Endodermal cell (in vitro differentiated cells): ENCODE data around the gene PRRT1B. TPM values are rescaled to one million over a fixed set of nuclear protein-coding genes. Genes with fewer than 3 reads are reported as not detected.

Experiments used
- DNase-seq: peaks from one replicate; pipeline ENCODE4 v3.0.0-alpha.2; 2017
- H3K27ac ChIP-seq: 2 replicates; pipeline ENCODE4 v1.5.1; 2013; ENCODE audit warnings: mild to moderate bottlenecking, low read depth, low read length, moderate library complexity
- H3K27me3 ChIP-seq: 2 replicates; pipeline ENCODE4 v1.6.1; 2013; ENCODE audit warnings: mild to moderate bottlenecking, low read length, moderate library complexity; ENCODE audit not compliant: insufficient read depth, control insufficient read depth, poor library complexity, severe bottlenecking
- H3K36me3 ChIP-seq: 2 replicates; pipeline ENCODE4 v1.7.0; 2013; ENCODE audit warnings: mild to moderate bottlenecking, low read length, moderate library complexity; ENCODE audit not compliant: control insufficient read depth, insufficient read depth
- H3K4me1 ChIP-seq: one replicate; pipeline ENCODE4 v1.7.0; 2013; ENCODE audit warnings: low read length; ENCODE audit not compliant: control insufficient read depth, insufficient read depth
- H3K4me3 ChIP-seq: 2 replicates; pipeline ENCODE4 v1.5.1; 2013; ENCODE audit warnings: mild to moderate bottlenecking, low read length, moderate library complexity
- H3K9ac ChIP-seq: 2 replicates; pipeline ENCODE4 v1.6.1; 2013; ENCODE audit warnings: mild to moderate bottlenecking, low read length, moderate library complexity; ENCODE audit not compliant: poor library complexity, severe bottlenecking; ENCODE audit errors: extremely low read depth
- H3K9me3 ChIP-seq: 2 replicates; pipeline ENCODE4 v1.6.1; 2013; ENCODE audit warnings: mild to moderate bottlenecking, low read length, moderate library complexity; ENCODE audit not compliant: control insufficient read depth
- H3K27ac Mint-ChIP-seq: 2 replicates; pipeline ENCODE4 v1.8.0; 2020; ENCODE audit warnings: mixed read lengths
- H3K27me3 Mint-ChIP-seq: 2 replicates; pipeline ENCODE4 v1.8.0; 2021; ENCODE audit warnings: mild to moderate bottlenecking, mixed read lengths; ENCODE audit not compliant: insufficient read depth
- H3K36me3 Mint-ChIP-seq: 2 replicates; pipeline ENCODE4 v1.8.0; 2020; ENCODE audit warnings: low read depth, mixed read lengths
- H3K4me1 Mint-ChIP-seq: 2 replicates; pipeline ENCODE4 v1.8.0; 2020; ENCODE audit warnings: mixed read lengths
- H3K4me3 Mint-ChIP-seq: 2 replicates; pipeline ENCODE4 v1.8.0; 2020; ENCODE audit warnings: mild to moderate bottlenecking, moderate library complexity, mixed read lengths
- H3K9me3 Mint-ChIP-seq: 2 replicates; pipeline ENCODE4 v1.8.0; 2020; ENCODE audit warnings: mild to moderate bottlenecking, mixed read lengths
- CTCF ChIP-seq: fragments of 200-600 bp; sonication (generic); conservative IDR thresholded peaks from 2 replicates; pipeline ENCODE4 v1.5.0; 2021; ENCODE audit warnings: antibody characterized with exemption, mild to moderate bottlenecking
- WGBS, 2 experiments: methylation state at CpG; one replicate each; pipeline versions ENCODE4 v1.1.5 to v1.1.7; 2013; ENCODE audit warnings: missing lambda C conversion rate in 2 of 2, mixed read lengths in 1 of 2; ENCODE audit not compliant: insufficient coverage in 1 of 2, insufficient read length in 1 of 2; 5-methylcytosine and 5-hydroxymethylcytosine counted together
- total RNA-seq, 2 donors: library from RNA; stranded (reverse); fragmentation: NEBNext Ultra II Directional in 1 of 2; extraction: Animal tissue kit (Norgen Biotek cat#: 25700) in 1 of 2; gene quantifications; 2 replicates in 1 of 2; 3 replicates in 1 of 2; pipeline ENCODE4 v1.2.1, GENCODE V29; 2021

PRRT1B gene
- total RNA-seq, 2 donors from 2014 or later, result 42.9 to 71.4 TPM

- TF ChIP-seq CTCF, result no peak
- peaks cover 16% of the 10 kb centered on the region for H3K27me3 ChIP-seq
- H3K4me1 ChIP-seq, result no peaks in the 10 kb centered on the region
- H3K4me3 ChIP-seq, result no peak overlapping the region
- H3K27ac ChIP-seq, result no peak overlapping the region
- Mint-ChIP-seq H3K27ac (no peak overlapping the region), H3K27me3 (no peaks in the 10 kb centered on the region), H3K4me1 (peaks cover 2% of the 10 kb centered on the region), H3K36me3 (peaks cover 52% of the 10 kb centered on the region), H3K4me3 (no peak overlapping the region), H3K9me3 (no peaks in the 10 kb centered on the region)
- peaks cover 15% of the 10 kb centered on the region for H3K9me3 ChIP-seq
- WGBS, 2 experiments, result 87 to 88% methylated on average over 13 to 14 of the region's 15 CpGs
- peaks cover 92% of the 10 kb centered on the region for H3K36me3 ChIP-seq
- no peak for DNase-seq
- H3K9ac ChIP-seq, result no peak overlapping the region
These were observed 29.2 kb upstream of the PRRT1B start for GRCh38 chr9:131516100-131516499.

- H3K27me3 Mint-ChIP-seq, result no peaks in the 10 kb centered on the region
- peaks cover 10% of the 10 kb centered on the region for H3K27me3 ChIP-seq
- no peak overlapping the region for H3K27ac ChIP-seq
- 96 to 100% methylated on average over 8 to 9 of the region's 9 CpGs for WGBS, 2 experiments
- no peak for DNase-seq
- TF ChIP-seq CTCF, result no peak
- H3K4me3 ChIP-seq, result no peak overlapping the region
- H3K36me3 Mint-ChIP-seq, result peaks cover 51% of the 10 kb centered on the region
- no peaks in the 10 kb centered on the region for H3K9me3 Mint-ChIP-seq
- H3K4me1 Mint-ChIP-seq, result no peaks in the 10 kb centered on the region
- no peak overlapping the region for H3K9ac ChIP-seq
- no peaks in the 10 kb centered on the region for H3K4me1 ChIP-seq
- no peak overlapping the region for H3K4me3 Mint-ChIP-seq
- H3K27ac Mint-ChIP-seq, result no peak overlapping the region
- H3K9me3 ChIP-seq, result peaks cover 15% of the 10 kb centered on the region
- H3K36me3 ChIP-seq, result peaks cover 90% of the 10 kb centered on the region
These were observed 28.4 kb upstream of the PRRT1B start for GRCh38 chr9:131516930-131517329.

GRCh38 chr9:131517761-131518190, 27.5 kb upstream of the PRRT1B start:
- H3K27me3 ChIP-seq, result peaks cover 2% of the 10 kb centered on the region
- no peak overlapping the region for H3K27ac ChIP-seq
- H3K4me3 Mint-ChIP-seq, result no peak overlapping the region
- no peak for TF ChIP-seq CTCF
- no peak overlapping the region for H3K4me3 ChIP-seq
- no peaks in the 10 kb centered on the region for H3K9me3 Mint-ChIP-seq
- WGBS, 2 experiments, result 95 to 98% methylated on average over 11 of the region's 11 CpGs
- peaks cover 15% of the 10 kb centered on the region for H3K9me3 ChIP-seq
- H3K4me1 ChIP-seq, result no peaks in the 10 kb centered on the region
- no peak for DNase-seq
- H3K9ac ChIP-seq, result no peak overlapping the region
- no peaks in the 10 kb centered on the region for H3K4me1 Mint-ChIP-seq
- H3K36me3 ChIP-seq, result peaks cover 83% of the 10 kb centered on the region
- H3K27me3 Mint-ChIP-seq, result no peaks in the 10 kb centered on the region
- H3K27ac Mint-ChIP-seq, result no peak overlapping the region
- peaks cover 49% of the 10 kb centered on the region for H3K36me3 Mint-ChIP-seq
